Gastroesophageal sphincter (tissue), 4 donors: ENCODE results near the gene CHAMP1. TPM values are rescaled to one million over a fixed set of nuclear protein-coding genes. Genes with fewer than 3 reads are reported as not detected.
"Not testable (repeated sequence)": the region's sequence is repeated elsewhere in the genome, so short reads cannot be mapped to it uniquely, and the experiment has no call there.

Experiments
- ATAC-seq: fragments of 150-250 bp; one replicate; pipeline ENCODE4 v1.9.1; 2016; ENCODE audit warnings: mild to moderate bottlenecking, moderate library complexity
- H3K27ac ChIP-seq, 4 donors: fragments of 200-600 bp; sonication (generic) in 3 of 4; 1 replicate in 3 of 4; 2 replicates in 1 of 4; pipeline ENCODE4 v1.5.1; 2016 to 2019
- H3K27me3 ChIP-seq: fragments of 200-600 bp; sonication (generic); one replicate; pipeline ENCODE4 v1.5.1; 2019
- H3K36me3 ChIP-seq, 2 donors: fragments of 200-600 bp; sonication (generic); one replicate each; pipeline ENCODE4 v1.5.1; 2019; ENCODE audit warnings: control low read depth in 1 of 2
- H3K4me1 ChIP-seq, 3 donors: fragments of 200-600 bp; sonication (generic); 1 replicate in 2 of 3; 2 replicates in 1 of 3; pipeline ENCODE4 v1.5.1; 2016 to 2019; ENCODE audit warnings: control low read depth in 2 of 3
- H3K4me3 ChIP-seq, 2 donors: fragments of 200-600 bp; sonication (generic); one replicate each; pipeline ENCODE4 v1.5.1; 2019; ENCODE audit warnings: mild to moderate bottlenecking in 1 of 2, moderate library complexity in 1 of 2
- H3K9me3 ChIP-seq, 3 donors: fragments of 200-600 bp; sonication (generic); one replicate each; pipeline ENCODE4 v1.5.1; 2017 to 2019; ENCODE audit warnings: control low read depth in 2 of 3
- EP300 ChIP-seq: sonication (generic); formaldehyde crosslinking; IDR thresholded peaks from one replicate; pipeline ENCODE4 v1.6.1; 2017; ENCODE audit warnings: antibody characterized with exemption, mild to moderate bottlenecking
- POLR2A ChIP-seq, 2 donors: fragments of 450-650 bp; IDR thresholded peaks; one replicate each; pipeline ENCODE4 v1.6.1; 2017; ENCODE audit warnings: antibody characterized with exemption in 2 of 2, mild to moderate bottlenecking in 2 of 2, moderate library complexity in 1 of 2
- POLR2AphosphoS5 ChIP-seq: sonication (generic); formaldehyde crosslinking; IDR thresholded peaks from one replicate; pipeline ENCODE4 v1.6.1; 2017; ENCODE audit warnings: antibody characterized with exemption
- WGBS, 2 donors: methylation state at CpG; one replicate each; pipeline ENCODE4 v1.1.5; 2018; ENCODE audit warnings: low coverage in 1 of 2; 5-methylcytosine and 5-hydroxymethylcytosine counted together
- total RNA-seq, 4 donors: library from RNA; depleted of rRNA; stranded (reverse); fragments of >200 nt; gene quantifications; one replicate each; pipeline ENCODE4 v1.1.0, GENCODE V29; 2016
- TF ChIP-seq, protein P1 (sequence below), 4 experiments: fragments of 200-600 bp in 2 of 4; fragments of 450-650 bp in 2 of 4; sonication (generic) in 1 of 4; IDR thresholded peaks; one replicate each; pipeline ENCODE4 v1.5.1; 2017 to 2019; ENCODE audit warnings: antibody characterized with exemption in 4 of 4, mild to moderate bottlenecking in 2 of 4, moderate library complexity in 2 of 4

CHAMP1 gene
- total RNA-seq, 4 donors from 2014 or later = 7.5 to 15.3 (median 10.9) TPM

DNA sequence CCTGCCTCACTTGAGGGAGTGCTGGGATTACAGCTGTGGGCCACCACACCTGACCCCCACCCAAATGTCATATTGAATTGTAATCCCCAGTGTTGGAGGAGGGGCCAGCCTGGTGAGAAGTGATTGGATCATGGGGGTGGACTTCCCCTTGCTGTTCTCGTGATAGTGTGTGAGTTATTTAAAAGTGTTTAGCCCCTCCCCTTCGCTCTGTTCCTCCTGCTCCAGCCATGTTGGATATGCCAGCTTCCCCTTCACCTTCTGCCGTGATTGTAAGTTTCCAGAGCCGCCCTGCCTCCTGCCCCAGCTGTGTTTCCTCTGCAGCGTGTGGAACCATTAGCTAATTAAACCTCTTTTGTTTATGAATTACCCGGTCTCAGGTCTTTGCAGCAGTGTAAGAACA is 13.7 kb downstream of the CHAMP1 start:
- H3K36me3 ChIP-seq = peaks cover 0 to 53% of the 10 kb centered on the region in 2 donors
- 72% methylated on average over 5 of the region's 6 CpGs for WGBS, 2 donors
- H3K9me3 ChIP-seq = no peaks in the 10 kb centered on the region
- no peaks in the 10 kb centered on the region for H3K27me3 ChIP-seq
- peaks cover 0 to 14% (median 0%) of the 10 kb centered on the region in 3 donors for H3K4me1 ChIP-seq
- ATAC-seq = no peak
- TF ChIP-seq POLR2AphosphoS5 = no peak
- no peak for TF ChIP-seq POLR2A (IDR thresholded peaks at IDR 0.05)
- no peak for TF ChIP-seq EP300
- TF ChIP-seq, protein P1, sequence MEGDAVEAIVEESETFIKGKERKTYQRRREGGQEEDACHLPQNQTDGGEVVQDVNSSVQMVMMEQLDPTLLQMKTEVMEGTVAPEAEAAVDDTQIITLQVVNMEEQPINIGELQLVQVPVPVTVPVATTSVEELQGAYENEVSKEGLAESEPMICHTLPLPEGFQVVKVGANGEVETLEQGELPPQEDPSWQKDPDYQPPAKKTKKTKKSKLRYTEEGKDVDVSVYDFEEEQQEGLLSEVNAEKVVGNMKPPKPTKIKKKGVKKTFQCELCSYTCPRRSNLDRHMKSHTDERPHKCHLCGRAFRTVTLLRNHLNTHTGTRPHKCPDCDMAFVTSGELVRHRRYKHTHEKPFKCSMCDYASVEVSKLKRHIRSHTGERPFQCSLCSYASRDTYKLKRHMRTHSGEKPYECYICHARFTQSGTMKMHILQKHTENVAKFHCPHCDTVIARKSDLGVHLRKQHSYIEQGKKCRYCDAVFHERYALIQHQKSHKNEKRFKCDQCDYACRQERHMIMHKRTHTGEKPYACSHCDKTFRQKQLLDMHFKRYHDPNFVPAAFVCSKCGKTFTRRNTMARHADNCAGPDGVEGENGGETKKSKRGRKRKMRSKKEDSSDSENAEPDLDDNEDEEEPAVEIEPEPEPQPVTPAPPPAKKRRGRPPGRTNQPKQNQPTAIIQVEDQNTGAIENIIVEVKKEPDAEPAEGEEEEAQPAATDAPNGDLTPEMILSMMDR (IDR thresholded peaks at IDR 0.05) = no peak
- H3K27ac ChIP-seq = no peak overlapping the region
- no peak overlapping the region for H3K4me3 ChIP-seq

DNA sequence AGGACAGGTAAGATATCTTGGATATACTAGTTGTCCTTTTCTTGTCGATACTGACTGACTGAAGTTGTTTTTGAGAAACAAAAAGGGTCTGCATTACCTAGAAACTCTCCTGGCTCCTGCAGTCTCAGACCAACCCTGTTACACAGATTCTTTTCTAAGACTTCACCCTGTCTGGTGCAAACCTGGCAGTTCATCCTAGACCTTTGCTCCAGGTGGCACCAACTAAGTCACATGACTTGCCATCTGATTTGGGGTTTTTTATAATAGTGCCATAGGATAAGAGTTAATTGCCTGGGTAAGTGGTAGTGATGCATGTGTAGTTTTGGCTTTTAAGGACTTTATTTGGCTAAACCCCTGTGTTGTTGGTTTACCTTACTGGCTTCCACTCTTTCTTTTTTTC is 14.3 kb downstream of the CHAMP1 start:
- 91 to 100% methylated on average over 1 of the region's 1 CpG for WGBS, 2 donors
- peaks cover 0 to 47% of the 10 kb centered on the region in 2 donors for H3K36me3 ChIP-seq

GRCh38 chr13:114330086-114330485 is 15.8 kb downstream of the CHAMP1 start:
- no peak overlapping the region for H3K4me3 ChIP-seq
- 72 to 86% methylated on average over 4 of the region's 5 CpGs for WGBS, 2 donors
- no peaks in the 10 kb centered on the region for H3K9me3 ChIP-seq
- no peak overlapping the region for H3K27ac ChIP-seq
- H3K36me3 ChIP-seq = peaks cover 0 to 32% of the 10 kb centered on the region in 2 donors
- H3K27me3 ChIP-seq = no peaks in the 10 kb centered on the region
- TF ChIP-seq POLR2AphosphoS5 = no peak
- no peak for TF ChIP-seq POLR2A (IDR thresholded peaks at IDR 0.05)
- TF ChIP-seq, protein P1 (IDR thresholded peaks at IDR 0.05) = no peak
- TF ChIP-seq EP300 = no peak
- no peak for ATAC-seq
- peaks cover 0 to 14% (median 0%) of the 10 kb centered on the region in 3 donors for H3K4me1 ChIP-seq

More for the DNA sequence above, 14.3 kb downstream of the CHAMP1 start:
- H3K27me3 ChIP-seq = no peaks in the 10 kb centered on the region
- no peak overlapping the region for H3K4me3 ChIP-seq
- H3K9me3 ChIP-seq = no peaks in the 10 kb centered on the region
- ATAC-seq = no peak
- H3K4me1 ChIP-seq = peaks cover 0 to 14% (median 0%) of the 10 kb centered on the region in 3 donors
- H3K27ac ChIP-seq = no peak overlapping the region
- no peak for TF ChIP-seq EP300
- TF ChIP-seq POLR2AphosphoS5 = no peak
- no peak for TF ChIP-seq POLR2A (IDR thresholded peaks at IDR 0.05)

DNA sequence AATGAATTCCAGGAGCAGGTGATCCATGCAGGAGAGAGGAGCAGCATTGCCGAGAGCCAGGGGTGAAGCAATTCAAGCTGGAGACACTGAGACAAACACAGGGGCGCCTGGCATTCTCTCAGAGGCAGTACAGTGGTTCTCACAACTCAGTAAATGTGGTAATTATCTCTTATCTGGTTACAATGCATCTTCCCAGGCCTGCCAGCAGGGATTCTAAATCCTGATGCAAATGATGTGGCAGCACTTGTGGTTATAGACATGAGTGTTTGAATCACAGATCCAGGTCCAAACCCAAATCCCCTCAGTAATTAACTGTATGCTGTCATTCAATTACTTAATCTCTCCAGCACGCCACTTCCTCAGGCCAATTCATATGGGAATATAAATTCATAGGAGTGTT is 19.6 kb downstream of the CHAMP1 start:
- H3K9me3 ChIP-seq, H3K27me3 ChIP-seq, ATAC-seq, H3K4me3 ChIP-seq, H3K36me3 ChIP-seq, H3K27ac ChIP-seq, H3K4me1 ChIP-seq: not testable (repeated sequence)
- 69 to 73% methylated on average over 2 to 3 of the region's 3 CpGs for WGBS, 2 donors

DNA sequence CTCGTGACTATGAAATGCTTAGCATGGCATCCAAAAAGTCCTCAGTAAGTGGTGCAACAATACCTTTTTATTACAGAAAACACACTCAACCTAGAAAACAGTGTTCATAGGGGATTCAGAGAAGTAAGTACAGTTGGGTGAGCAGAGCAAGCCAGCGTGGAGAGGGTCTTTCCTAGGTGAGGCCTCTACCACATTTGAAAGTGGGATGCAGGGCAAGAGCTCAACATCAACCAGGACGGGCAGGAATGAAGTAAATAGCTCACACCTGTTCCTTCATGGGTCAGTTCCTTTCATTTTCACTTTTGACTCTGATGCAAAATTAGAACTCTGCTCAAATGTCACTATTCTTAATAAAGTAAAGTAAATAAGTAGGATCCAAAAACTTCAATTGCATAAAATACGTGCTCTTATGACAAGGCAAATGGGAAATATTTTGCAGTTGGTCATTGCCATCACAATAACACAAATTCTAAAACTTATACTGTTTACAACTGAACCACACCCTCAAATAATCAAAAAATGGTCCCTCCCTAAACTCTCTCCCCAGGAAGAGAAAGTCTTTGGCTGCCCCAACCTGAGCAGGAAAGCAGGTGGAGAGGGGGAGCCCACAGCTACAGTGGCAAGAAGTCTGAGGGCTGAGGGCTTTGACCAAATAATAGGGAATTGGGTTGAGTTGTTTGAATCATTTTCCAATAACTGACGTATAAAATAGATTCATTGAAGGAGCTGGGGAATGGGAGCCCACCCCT is 20.2 kb downstream of the CHAMP1 start:
- TF ChIP-seq, protein P1 (IDR thresholded peaks at IDR 0.05) = no peak
- no peak for TF ChIP-seq POLR2AphosphoS5
- no peak for TF ChIP-seq EP300
- no peak for TF ChIP-seq POLR2A (IDR thresholded peaks at IDR 0.05)
- whole genome bisulfite sequencing, 2 donors = 64 to 78% methylated on average over 2 to 5 of the region's 5 CpGs
- no peak overlapping the region for H3K27ac ChIP-seq
- H3K9me3 ChIP-seq = no peaks in the 10 kb centered on the region
- no peaks in the 10 kb centered on the region for H3K36me3 ChIP-seq
- ATAC-seq = no peak
- H3K4me3 ChIP-seq = no peak overlapping the region
- H3K4me1 ChIP-seq = no peaks in the 10 kb centered on the region
- H3K27me3 ChIP-seq = peaks cover 3% of the 10 kb centered on the region

GRCh38 chr13:114336457-114336856 is 22.2 kb downstream of the CHAMP1 start:
- H3K4me3 ChIP-seq, ATAC-seq, H3K36me3 ChIP-seq, H3K9me3 ChIP-seq, H3K4me1 ChIP-seq, H3K27ac ChIP-seq: not testable (repeated sequence)
- peaks cover 11% of the 10 kb centered on the region for H3K27me3 ChIP-seq
- 50 to 91% methylated on average over 1 of the region's 1 CpG for WGBS, 2 donors
